Suprapubic skin (tissue), 4 donors: ENCODE results near the gene COL16A1.

ENCODE experiments used
- CTCF ChIP-seq, 2 donors: fragments of 200-600 bp in 1 of 2; fragments of 450-650 bp in 1 of 2; sonication (generic) in 1 of 2; IDR thresholded peaks; one replicate each; pipeline ENCODE4 v1.5.1; 2016 to 2019; ENCODE audit warnings: antibody characterized with exemption in 2 of 2, mild to moderate bottlenecking in 1 of 2, moderate library complexity in 1 of 2
- EP300 ChIP-seq: sonication (generic); formaldehyde crosslinking; IDR thresholded peaks from one replicate; pipeline ENCODE4 v1.6.1; 2017; ENCODE audit warnings: antibody characterized with exemption
- POLR2A ChIP-seq, 2 donors: fragments of 450-650 bp; IDR thresholded peaks; one replicate each; pipeline ENCODE4 v1.6.1; 2017; ENCODE audit warnings: antibody characterized with exemption in 2 of 2, mild to moderate bottlenecking in 2 of 2, moderate library complexity in 2 of 2
- POLR2AphosphoS5 ChIP-seq, 3 donors: sonication (generic); formaldehyde crosslinking; IDR thresholded peaks; one replicate each; pipeline ENCODE4 v1.6.1; 2017; ENCODE audit warnings: antibody characterized with exemption in 3 of 3

GRCh38 chr1:31752258-31752657 lies 48.4 kb upstream of the COL16A1 start:
- TF ChIP-seq POLR2A (IDR thresholded peaks at IDR 0.05), result no peak
- TF ChIP-seq EP300, result no peak
- TF ChIP-seq CTCF (IDR thresholded peaks at IDR 0.05), result no peak
- TF ChIP-seq POLR2AphosphoS5 (IDR thresholded peaks at IDR 0.05), result no peak
